B cell (primary cell): ENCODE measurements around the gene PSMA6. TPM values are rescaled to one million over a fixed set of nuclear protein-coding genes. Genes with fewer than 3 reads are reported as not detected.

Experiments
- ATAC-seq: fragments of 200-7000 bp; cut with Tn5 transposase; one replicate; pipeline ENCODE4 v1.10.0; 2021; ENCODE audit warnings: low read depth, mild to moderate bottlenecking, moderate number of reproducible peaks, moderate library complexity
- CTCF ChIA-PET: fragments of 350-600 bp; sonication (Branson Sonifier 250); formaldehyde crosslinking; loops from one replicate; lab custom pipeline; 2021; ENCODE audit warnings: antibody characterized with exemption, inconsistent platforms; lab: Charles Lee
- POLR2A ChIA-PET: fragments of 350-600 bp; sonication (Branson Sonifier 250); formaldehyde crosslinking; loops from one replicate; lab custom pipeline; 2021; ENCODE audit warnings: antibody characterized with exemption; lab: Charles Lee
- DNase-seq: peaks from one replicate; pipeline ENCODE4 v3.0.0; 2013
- H2AFZ ChIP-seq: 2 replicates; pipeline ENCODE4 v1.6.1; 2012; ENCODE audit warnings: mild to moderate bottlenecking, low read depth, low read length; ENCODE audit not compliant: insufficient read depth, poor library complexity, severe bottlenecking
- H3K27ac ChIP-seq, 2 donors: 1 replicate in 1 of 2; 2 replicates in 1 of 2; pipeline ENCODE4 v1.5.1; 2012 to 2013; ENCODE audit warnings: low read length in 2 of 2, mild to moderate bottlenecking in 2 of 2, moderate library complexity in 1 of 2
- H3K27me3 ChIP-seq, 4 experiments: fragments of 200-600 bp in 1 of 4; sonication (generic) in 1 of 4; replicated peaks in 1 of 4; 1 replicate in 2 of 4; 2 replicates in 2 of 4; pipeline versions ENCODE4 v1.6.1 to v1.7.0; 2013 to 2016; ENCODE audit warnings: low read length in 3 of 4, mild to moderate bottlenecking in 2 of 4, mixed read lengths in 1 of 4, moderate library complexity in 1 of 4; ENCODE audit not compliant: insufficient read depth in 4 of 4, control insufficient read depth in 3 of 4; ENCODE audit errors: control extremely low read depth in 1 of 4
- H3K36me3 ChIP-seq, 2 experiments: replicated peaks in 1 of 2; 1 replicate in 1 of 2; 2 replicates in 1 of 2; pipeline versions ENCODE4 v1.6.1 to v1.7.1; 2013; ENCODE audit warnings: low read length in 1 of 2; ENCODE audit not compliant: insufficient read depth in 2 of 2, control insufficient read depth in 1 of 2; ENCODE audit errors: control extremely low read depth in 1 of 2, extremely low read depth in 1 of 2
- H3K4me1 ChIP-seq, 2 donors: fragments of 200-600 bp in 1 of 2; sonication (generic) in 1 of 2; 1 replicate in 1 of 2; 2 replicates in 1 of 2; pipeline versions ENCODE4 v1.5.1 to v1.6.1; 2013 to 2017; ENCODE audit warnings: low read length in 2 of 2; ENCODE audit not compliant: control insufficient read depth in 2 of 2, insufficient read depth in 2 of 2
- H3K4me2 ChIP-seq: replicated peaks from 2 replicates; pipeline ENCODE3; 2012; ENCODE audit warnings: mild to moderate bottlenecking, low read depth, low read length; ENCODE audit not compliant: poor library complexity, severe bottlenecking
- H3K4me3 ChIP-seq, 5 experiments: fragments of 200-600 bp in 1 of 5; sonication (generic) in 1 of 5; 1 replicate in 3 of 5; 2 replicates in 2 of 5; pipeline versions ENCODE4 v1.5.1 to v1.7.0; 2011 to 2016; ENCODE audit warnings: low read length in 4 of 5, mild to moderate bottlenecking in 4 of 5, low read depth in 2 of 5, control low read depth in 1 of 5, moderate library complexity in 1 of 5; ENCODE audit not compliant: insufficient read depth in 1 of 5; ENCODE audit errors: control extremely low read depth in 1 of 5, extremely low read depth in 1 of 5
- H3K79me2 ChIP-seq: fragments of 200-600 bp; sonication (generic); one replicate; pipeline ENCODE4 v1.6.0; 2016; ENCODE audit warnings: low read length; ENCODE audit not compliant: control insufficient read depth, insufficient read depth
- H3K9ac ChIP-seq: fragments of 200-600 bp; sonication (generic); 2 replicates; pipeline ENCODE4 v1.6.1; 2017; ENCODE audit warnings: mild to moderate bottlenecking, low read length, moderate library complexity
- H3K9me3 ChIP-seq, 3 donors: one replicate each; pipeline versions ENCODE4 v1.6.1 to v1.7.1; 2013; ENCODE audit warnings: low read length in 2 of 3; ENCODE audit not compliant: control insufficient read depth in 2 of 3, insufficient read depth in 1 of 3; ENCODE audit errors: control extremely low read depth in 1 of 3
- H4K20me1 ChIP-seq: 2 replicates; pipeline ENCODE4 v1.6.0; 2012; ENCODE audit warnings: mild to moderate bottlenecking, low read length; ENCODE audit not compliant: insufficient read depth, control insufficient read depth, poor library complexity, severe bottlenecking
- H3K27ac Mint-ChIP-seq: one replicate; pipeline ENCODE4 v1.8.0; 2021; ENCODE audit warnings: mixed read lengths
- H3K27me3 Mint-ChIP-seq: one replicate; pipeline ENCODE4 v1.8.0; 2021; ENCODE audit warnings: mixed read lengths
- H3K4me1 Mint-ChIP-seq: one replicate; pipeline ENCODE4 v1.8.0; 2021; ENCODE audit warnings: mixed read lengths
- H3K4me3 Mint-ChIP-seq: one replicate; pipeline ENCODE4 v1.8.0; 2021; ENCODE audit warnings: mixed read lengths
- H3K9me3 Mint-ChIP-seq: one replicate; pipeline ENCODE4 v1.8.0; 2022; ENCODE audit warnings: mixed read lengths; ENCODE audit not compliant: insufficient read depth
- EZH2 ChIP-seq: IDR thresholded peaks from 2 replicates; pipeline ENCODE4 v1.6.1; 2012; ENCODE audit warnings: borderline replicate concordance, low read depth, mild to moderate bottlenecking, moderate library complexity, low read length; ENCODE audit not compliant: insufficient read depth, poor library complexity, severe bottlenecking
- WGBS: methylation state at CpG from one replicate; pipeline ENCODE4 v1.1.5; 2013; ENCODE audit warnings: missing lambda C conversion rate; ENCODE audit not compliant: insufficient coverage; 5-methylcytosine and 5-hydroxymethylcytosine counted together
- intact Hi-C: fragments of 100-400 bp; cut with micrococcal nuclease; formaldehyde crosslinking; loops from one replicate; pipeline ENCODE4 v1.10.0; 2022
- polyA plus RNA-seq: library from polyadenylated mRNA; depleted of rRNA; stranded (reverse); fragments of >200 nt; gene quantifications from 2 replicates; pipeline ENCODE4 v1.2.3, GENCODE V29; 2012
- total RNA-seq, 2 donors: library from RNA; stranded (reverse); fragments of 120-200 nt in 1 of 2; gene quantifications; 1 replicate in 1 of 2; 2 replicates in 1 of 2; pipeline versions ENCODE4 v1.2.3 to v1.2.4, GENCODE V29; 2013 to 2022
- TF ChIP-seq, protein P1 (sequence below): fragments of 200-600 bp; IDR thresholded peaks from one replicate; pipeline ENCODE4 v1.8.0; 2022; ENCODE audit warnings: antibody characterized with exemption, mild to moderate bottlenecking

The PSMA6 gene
- total and polyA plus RNA-seq, 2 donors (not counting 1 experiment from before 2014, with no cell fraction given): 47.0 to 70.6 TPM

- TF ChIP-seq, protein P1, sequence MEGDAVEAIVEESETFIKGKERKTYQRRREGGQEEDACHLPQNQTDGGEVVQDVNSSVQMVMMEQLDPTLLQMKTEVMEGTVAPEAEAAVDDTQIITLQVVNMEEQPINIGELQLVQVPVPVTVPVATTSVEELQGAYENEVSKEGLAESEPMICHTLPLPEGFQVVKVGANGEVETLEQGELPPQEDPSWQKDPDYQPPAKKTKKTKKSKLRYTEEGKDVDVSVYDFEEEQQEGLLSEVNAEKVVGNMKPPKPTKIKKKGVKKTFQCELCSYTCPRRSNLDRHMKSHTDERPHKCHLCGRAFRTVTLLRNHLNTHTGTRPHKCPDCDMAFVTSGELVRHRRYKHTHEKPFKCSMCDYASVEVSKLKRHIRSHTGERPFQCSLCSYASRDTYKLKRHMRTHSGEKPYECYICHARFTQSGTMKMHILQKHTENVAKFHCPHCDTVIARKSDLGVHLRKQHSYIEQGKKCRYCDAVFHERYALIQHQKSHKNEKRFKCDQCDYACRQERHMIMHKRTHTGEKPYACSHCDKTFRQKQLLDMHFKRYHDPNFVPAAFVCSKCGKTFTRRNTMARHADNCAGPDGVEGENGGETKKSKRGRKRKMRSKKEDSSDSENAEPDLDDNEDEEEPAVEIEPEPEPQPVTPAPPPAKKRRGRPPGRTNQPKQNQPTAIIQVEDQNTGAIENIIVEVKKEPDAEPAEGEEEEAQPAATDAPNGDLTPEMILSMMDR: no peak
- no peak for TF ChIP-seq EZH2
- Mint-ChIP-seq H3K9me3 (no peaks in the 10 kb centered on the region), H3K27me3 (peaks cover 4% of the 10 kb centered on the region), H3K4me3 (no peak overlapping the region), H3K27ac (no peak overlapping the region), H3K4me1 (peaks cover 22% of the 10 kb centered on the region)
- Histone ChIP-seq H3K9me3 (no peaks in the 10 kb centered on the region), H3K9ac (no peak overlapping the region), H3K27me3 (no peaks in the 10 kb centered on the region), H4K20me1 (no peaks in the 10 kb centered on the region), H3K4me1 (peaks cover 16 to 26% of the 10 kb centered on the region in 2 donors), H2AFZ (no peak overlapping the region), H3K4me2 (no peak overlapping the region), H3K79me2 (no peaks in the 10 kb centered on the region), H3K36me3 (no peaks in the 10 kb centered on the region), H3K27ac (no peak overlapping the region), H3K4me3 (no peak overlapping the region)
- ATAC-seq: no peak
- intact Hi-C loops: no loop called here
- WGBS: 90% methylated on average over 2 of the region's 7 CpGs
- DNase-seq: no peak
- POLR2A ChIA-PET: no interaction called here
- CTCF ChIA-PET: no interaction called here
Observed at GRCh38 chr14:35343702-35344101, 51.5 kb downstream of the PSMA6 start.

- ChIA-PET POLR2A (interaction anchor here (0.6 kb wide), 1 partner anchor 266 kb away, joined by 4 read pairs; no protein-coding TSS in a partner anchor), CTCF (no interaction called here)
- Mint-ChIP-seq H3K9me3 (no peaks in the 10 kb centered on the region), H3K4me1 (peaks cover 21% of the 10 kb centered on the region), H3K27me3 (peaks cover 4% of the 10 kb centered on the region), H3K27ac (no peak overlapping the region), H3K4me3 (no peak overlapping the region)
- intact Hi-C loops: no loop called here
- Histone ChIP-seq H3K27ac (no peak overlapping the region), H3K4me2 (no peak overlapping the region), H3K79me2 (no peaks in the 10 kb centered on the region), H3K9ac (no peak overlapping the region), H2AFZ (peak overlapping the region; percentile 50), H3K4me1 (peaks cover 16 to 26% of the 10 kb centered on the region in 2 donors), H3K4me3 (no peak overlapping the region), H4K20me1 (no peaks in the 10 kb centered on the region), H3K36me3 (no peaks in the 10 kb centered on the region), H3K9me3 (no peaks in the 10 kb centered on the region), H3K27me3 (no peaks in the 10 kb centered on the region)
- ATAC-seq (no peak), DNase-seq (no peak)
- 48% methylated on average over 14 of the region's 15 CpGs for WGBS
- TF ChIP-seq, protein P1: no peak
- no peak for TF ChIP-seq EZH2
Observed at GRCh38 chr14:35344107-35344807, 52.1 kb downstream of the PSMA6 start.
